Stomach smooth muscle (tissue), 2 donors: Measurements from ENCODE around the gene ZNF217.
"Not testable (repeated sequence)": the region's sequence is repeated elsewhere in the genome, so short reads cannot be mapped to it uniquely, and the experiment has no call there.

Experiments used
- H3K27ac ChIP-seq: one replicate; pipeline ENCODE4 v1.7.0; 2013; ENCODE audit warnings: mild to moderate bottlenecking, low read length, inconsistent platforms
- H3K27me3 ChIP-seq, 2 donors: one replicate each; pipeline ENCODE4 v1.7.0; 2013; ENCODE audit warnings: low read length in 2 of 2; ENCODE audit not compliant: insufficient read depth in 2 of 2, control insufficient read depth in 1 of 2
- H3K36me3 ChIP-seq, 2 donors: one replicate each; pipeline ENCODE4 v1.7.0; 2013; ENCODE audit warnings: low read length in 2 of 2; ENCODE audit not compliant: control insufficient read depth in 2 of 2, insufficient read depth in 2 of 2
- H3K4me1 ChIP-seq: one replicate; pipeline ENCODE4 v1.7.0; 2013; ENCODE audit warnings: low read length; ENCODE audit not compliant: control insufficient read depth, insufficient read depth
- H3K4me3 ChIP-seq, 2 donors: one replicate each; pipeline ENCODE4 v1.7.0; 2013; ENCODE audit warnings: low read length in 2 of 2
- H3K9ac ChIP-seq, 2 donors: one replicate each; pipeline ENCODE4 v1.7.0; 2013; ENCODE audit warnings: low read length in 2 of 2, mild to moderate bottlenecking in 1 of 2
- H3K9me3 ChIP-seq, 2 donors: one replicate each; pipeline ENCODE4 v1.7.0; 2013; ENCODE audit warnings: low read length in 2 of 2; ENCODE audit not compliant: control insufficient read depth in 2 of 2
- donor health status: healthy.
- donor health status: Pancreatic carcinoma.

Gene ZNF217

DNA sequence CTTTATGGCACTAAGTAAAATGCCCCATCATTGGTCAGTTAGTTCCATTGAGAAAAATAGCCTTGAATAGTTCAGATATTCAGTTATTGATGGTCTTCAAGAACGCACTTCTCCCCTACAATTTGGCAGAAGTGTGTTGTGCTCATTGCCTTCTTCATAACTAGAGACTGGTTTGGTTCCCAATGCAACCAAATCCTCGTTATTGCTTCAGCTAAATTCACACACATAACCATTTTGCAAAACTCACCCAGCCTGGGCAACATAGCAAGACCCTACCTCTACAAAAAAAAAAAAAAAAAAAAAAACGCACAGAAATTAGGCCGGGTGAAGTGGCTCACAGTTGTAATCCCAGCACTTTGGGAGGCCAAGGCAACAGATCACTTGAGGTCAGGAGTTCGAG is 32.1 kb downstream of the ZNF217 start:
- H3K9ac ChIP-seq, result no peak overlapping the region
- H3K27ac ChIP-seq, result no peak overlapping the region
- no peak overlapping the region for H3K4me3 ChIP-seq
- H3K36me3 ChIP-seq, result no peaks in the 10 kb centered on the region
- no peaks in the 10 kb centered on the region for H3K27me3 ChIP-seq
- H3K4me1 ChIP-seq, result no peaks in the 10 kb centered on the region
- no peaks in the 10 kb centered on the region for H3K9me3 ChIP-seq

DNA sequence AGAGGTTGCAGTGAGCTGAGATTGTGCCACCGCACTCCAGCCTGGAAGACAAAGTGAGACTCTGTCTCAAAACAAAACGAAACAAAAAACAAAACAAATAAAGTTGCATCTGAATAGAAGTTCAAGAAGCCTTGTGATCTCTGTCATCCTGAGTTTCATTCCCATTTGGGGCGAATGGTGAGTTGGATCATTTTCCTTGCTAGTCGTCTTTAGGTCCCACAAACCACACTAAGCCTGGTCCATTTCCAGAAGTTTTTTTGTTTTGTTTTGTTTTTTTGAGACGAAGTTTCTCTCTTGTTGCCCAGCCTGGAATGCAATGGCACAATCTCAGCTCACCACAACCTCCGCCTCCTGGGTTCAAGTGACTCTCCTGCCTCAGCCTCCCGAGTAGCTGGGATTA is 33.8 kb downstream of the ZNF217 start:
- no peak overlapping the region for H3K4me3 ChIP-seq
- H3K27me3 ChIP-seq, result no peaks in the 10 kb centered on the region
- no peaks in the 10 kb centered on the region for H3K36me3 ChIP-seq
- no peaks in the 10 kb centered on the region for H3K9me3 ChIP-seq
- no peak overlapping the region for H3K27ac ChIP-seq
- no peak overlapping the region for H3K9ac ChIP-seq
- no peaks in the 10 kb centered on the region for H3K4me1 ChIP-seq

DNA sequence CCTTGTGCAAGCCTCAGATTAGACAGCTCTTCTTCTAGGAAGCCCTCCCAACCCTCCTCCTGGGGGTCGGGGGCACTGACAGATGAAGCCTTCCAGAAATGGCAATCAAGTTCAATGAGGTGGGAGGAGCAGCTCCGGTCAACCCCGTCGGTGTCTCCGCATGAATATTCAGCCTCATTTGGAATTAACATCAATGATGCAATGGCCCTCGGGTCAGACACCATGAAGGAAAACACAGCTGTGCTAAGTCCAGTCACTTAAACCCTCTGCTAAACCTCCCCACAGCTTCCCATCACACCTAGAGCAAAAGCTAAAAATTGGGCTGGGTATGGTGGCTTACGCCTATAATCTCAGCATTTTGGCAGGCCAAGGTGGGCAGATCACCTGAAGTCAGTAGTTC is 36.5 kb downstream of the ZNF217 start:
- Histone ChIP-seq H3K9me3 (no peaks in the 10 kb centered on the region), H3K9ac (no peak overlapping the region), H3K4me1 (no peaks in the 10 kb centered on the region), H3K27ac (no peak overlapping the region), H3K36me3 (no peaks in the 10 kb centered on the region), H3K27me3 (no peaks in the 10 kb centered on the region), H3K4me3 (no peak overlapping the region)

DNA sequence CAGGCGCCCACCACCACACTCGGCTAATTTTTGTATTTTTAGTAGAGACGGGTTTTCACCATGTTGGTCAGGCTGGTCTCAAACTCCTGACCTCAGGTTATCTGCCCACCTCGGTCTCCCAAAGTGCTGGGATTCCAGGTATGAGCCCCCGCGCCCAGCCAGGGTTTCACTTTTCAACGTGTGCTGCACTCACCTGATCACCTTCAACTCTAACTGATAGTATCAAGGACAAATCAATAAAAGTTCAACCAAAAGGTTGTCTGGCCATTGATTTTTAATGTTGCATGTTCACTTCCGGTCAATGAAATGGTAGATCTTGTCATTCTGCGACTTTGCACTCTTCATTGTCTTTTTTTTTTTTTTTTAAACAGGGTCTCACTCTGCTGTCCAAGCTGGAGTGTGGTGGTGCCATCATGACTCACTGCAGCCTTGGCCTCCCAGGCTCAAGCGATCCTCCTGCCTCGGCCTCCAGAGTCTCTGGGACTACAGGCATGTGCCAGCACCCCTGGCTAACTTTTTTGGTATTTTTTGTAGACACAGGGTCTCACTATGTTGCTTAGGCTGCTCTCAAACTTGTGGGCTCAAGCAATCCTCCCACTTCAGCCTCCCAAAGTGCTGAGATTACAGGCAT is 37.3 kb downstream of the ZNF217 start:
- Histone ChIP-seq H3K9me3 (no peaks in the 10 kb centered on the region), H3K36me3 (no peaks in the 10 kb centered on the region), H3K9ac (no peak overlapping the region), H3K27me3 (no peaks in the 10 kb centered on the region), H3K27ac (no peak overlapping the region), H3K4me1 (no peaks in the 10 kb centered on the region), H3K4me3 (no peak overlapping the region)

DNA sequence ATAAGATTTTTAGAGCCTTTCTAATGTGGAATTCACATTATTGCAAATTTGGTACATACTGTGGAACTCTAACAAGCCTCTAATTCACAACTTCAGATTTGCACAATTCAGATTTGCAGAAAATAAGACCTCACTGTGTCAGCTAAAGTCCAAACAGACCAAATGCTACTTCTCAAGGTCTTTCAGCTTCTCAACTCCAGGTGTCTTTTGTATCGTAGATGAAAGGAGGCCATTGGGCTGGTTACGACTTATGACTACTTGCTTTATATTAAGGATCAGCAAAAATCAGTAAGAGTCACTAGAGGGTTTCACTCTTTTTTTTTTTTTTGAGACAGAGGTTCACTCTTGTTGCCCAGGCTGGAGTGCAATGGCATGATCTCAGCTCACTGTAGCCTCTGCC is 37.8 kb downstream of the ZNF217 start:
- no peak overlapping the region for H3K4me3 ChIP-seq
- no peak overlapping the region for H3K27ac ChIP-seq
- no peaks in the 10 kb centered on the region for H3K9me3 ChIP-seq
- H3K4me1 ChIP-seq, result no peaks in the 10 kb centered on the region
- H3K9ac ChIP-seq, result no peak overlapping the region
- no peaks in the 10 kb centered on the region for H3K36me3 ChIP-seq
- no peaks in the 10 kb centered on the region for H3K27me3 ChIP-seq

DNA sequence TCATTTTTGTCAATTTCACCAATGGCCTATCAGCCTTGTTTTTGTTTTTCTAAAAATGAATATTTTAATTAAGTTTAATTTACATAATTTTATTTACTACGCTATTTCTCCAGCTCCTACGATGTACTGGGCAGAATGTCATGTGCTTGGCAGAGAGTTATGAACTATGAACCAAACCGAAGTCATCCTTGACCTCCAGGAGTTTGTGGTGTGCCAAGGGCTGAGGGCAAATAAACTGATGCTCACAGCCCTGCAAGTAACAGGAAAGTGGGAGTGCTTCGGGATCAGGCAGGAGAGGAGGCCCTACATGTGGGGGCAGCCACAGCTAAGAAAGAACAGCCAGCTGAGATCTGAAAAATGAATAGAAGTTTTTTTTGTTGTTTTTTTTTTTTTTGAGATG is 38.6 kb downstream of the ZNF217 start:
- H3K9ac ChIP-seq, result no peak overlapping the region
- H3K9me3 ChIP-seq, result no peaks in the 10 kb centered on the region
- no peaks in the 10 kb centered on the region for H3K27me3 ChIP-seq
- H3K4me1 ChIP-seq, result no peaks in the 10 kb centered on the region
- H3K4me3 ChIP-seq, result no peak overlapping the region
- H3K27ac ChIP-seq, result no peak overlapping the region
- no peaks in the 10 kb centered on the region for H3K36me3 ChIP-seq

DNA sequence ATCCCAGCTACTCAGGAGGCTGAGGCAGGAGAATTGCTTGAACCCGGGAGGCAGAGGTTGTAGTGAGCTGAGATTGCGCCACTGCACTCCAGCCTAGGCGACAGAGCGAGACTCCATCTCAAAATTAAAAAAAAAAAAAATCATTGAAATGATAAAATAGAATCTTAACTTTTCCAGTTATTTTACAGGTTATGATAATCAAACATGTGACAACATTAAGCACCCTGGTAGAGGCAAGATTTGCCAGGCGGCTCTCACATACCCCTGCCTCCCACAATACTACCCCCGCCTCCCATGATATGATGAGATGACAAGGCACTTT is 41.1 kb downstream of the ZNF217 start:
- H3K27ac ChIP-seq, H3K27me3 ChIP-seq: not testable (repeated sequence)

DNA sequence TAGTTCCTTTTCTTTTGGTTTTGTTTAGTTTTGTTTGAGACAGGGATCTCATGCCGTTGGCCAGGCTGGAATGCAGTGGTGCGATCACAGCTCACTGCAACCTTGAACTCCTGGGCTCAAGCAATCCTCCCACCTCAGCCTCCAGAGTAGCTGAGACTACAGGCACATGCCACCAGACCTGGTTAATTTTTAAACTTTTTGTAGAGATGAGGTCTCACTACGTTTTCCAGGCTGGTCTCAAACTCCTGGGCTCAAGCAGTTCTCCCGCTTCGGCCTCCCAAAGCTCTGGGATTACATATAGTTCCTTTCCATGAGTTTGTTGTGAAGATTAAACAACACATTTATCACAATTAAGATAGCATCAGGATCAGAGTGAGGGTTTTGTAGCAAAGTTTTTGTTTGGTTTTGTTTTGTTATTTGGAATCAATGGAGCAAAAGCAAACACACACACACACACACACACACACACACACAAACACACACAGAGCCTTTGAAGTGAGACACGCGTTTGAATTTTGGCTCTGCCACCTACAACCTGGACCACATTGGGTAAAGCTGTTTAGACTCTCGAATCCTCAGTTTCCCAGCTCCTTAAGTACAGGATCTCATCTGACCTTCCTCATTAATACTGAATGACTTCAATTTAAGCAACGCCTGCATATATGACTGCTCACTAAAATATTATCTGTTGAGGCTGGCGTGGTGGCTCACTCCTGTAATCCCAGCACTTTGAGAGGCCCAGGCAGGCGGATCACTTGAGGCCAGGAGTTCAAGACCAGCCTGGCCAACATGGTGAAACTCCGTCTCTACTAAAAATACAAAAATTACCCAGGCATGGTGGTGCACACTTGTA is 41.7 kb downstream of the ZNF217 start:
- H3K36me3 ChIP-seq, H3K4me1 ChIP-seq, H3K9me3 ChIP-seq, H3K27ac ChIP-seq, H3K9ac ChIP-seq, H3K27me3 ChIP-seq, H3K4me3 ChIP-seq: not testable (repeated sequence)

More for the DNA sequence above, 41.1 kb downstream of the ZNF217 start:
- H3K36me3 ChIP-seq, H3K4me3 ChIP-seq, H3K9me3 ChIP-seq, H3K4me1 ChIP-seq, H3K9ac ChIP-seq: not testable (repeated sequence)

DNA sequence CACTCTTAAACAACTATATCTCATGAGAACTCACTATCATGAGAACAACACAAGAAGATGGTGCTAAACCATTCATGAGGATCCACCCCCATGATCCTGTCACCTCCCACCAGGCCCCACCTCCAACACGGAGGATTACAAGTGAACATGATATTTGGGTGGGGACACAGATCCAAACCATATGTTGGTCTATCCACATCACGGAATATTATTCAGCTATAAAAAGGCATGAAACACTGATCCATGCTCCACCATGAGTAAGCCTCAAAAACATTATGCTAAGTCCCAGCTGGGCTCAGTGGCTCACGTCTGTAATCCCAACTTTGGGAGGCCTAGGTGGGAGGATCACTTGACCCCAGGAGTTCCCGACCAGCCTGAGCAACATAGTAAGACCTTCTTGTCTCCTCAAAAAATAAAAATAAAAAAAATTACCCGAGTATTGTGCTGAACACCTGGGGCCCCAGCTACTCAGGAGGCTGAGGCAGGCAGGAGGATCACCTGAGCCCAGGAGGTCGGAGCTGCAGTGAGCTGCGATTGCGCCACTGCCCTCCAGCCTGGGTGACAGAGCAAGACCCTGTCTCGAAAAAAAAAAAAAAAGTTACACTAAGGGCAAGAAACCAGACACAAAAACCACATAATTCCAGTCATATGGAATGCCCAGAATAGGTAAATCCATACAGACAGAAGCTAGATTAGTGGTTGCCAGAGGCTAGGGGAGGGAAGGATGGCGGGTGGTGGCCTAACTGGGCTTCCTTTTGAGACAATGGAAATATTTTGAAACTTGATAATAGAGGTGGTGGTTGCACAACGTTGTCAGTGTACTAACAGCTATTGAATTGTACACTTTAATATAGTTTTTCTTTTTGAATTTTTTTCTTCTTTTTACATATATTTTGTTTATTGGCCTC is 43.1 kb downstream of the ZNF217 start:
- H3K27me3 ChIP-seq, result no peaks in the 10 kb centered on the region
- no peak overlapping the region for H3K27ac ChIP-seq
- no peak overlapping the region for H3K9ac ChIP-seq
- H3K4me1 ChIP-seq, result peaks cover 10% of the 10 kb centered on the region
- H3K36me3 ChIP-seq, result no peaks in the 10 kb centered on the region
- no peak overlapping the region for H3K4me3 ChIP-seq
- H3K9me3 ChIP-seq, result no peaks in the 10 kb centered on the region

DNA sequence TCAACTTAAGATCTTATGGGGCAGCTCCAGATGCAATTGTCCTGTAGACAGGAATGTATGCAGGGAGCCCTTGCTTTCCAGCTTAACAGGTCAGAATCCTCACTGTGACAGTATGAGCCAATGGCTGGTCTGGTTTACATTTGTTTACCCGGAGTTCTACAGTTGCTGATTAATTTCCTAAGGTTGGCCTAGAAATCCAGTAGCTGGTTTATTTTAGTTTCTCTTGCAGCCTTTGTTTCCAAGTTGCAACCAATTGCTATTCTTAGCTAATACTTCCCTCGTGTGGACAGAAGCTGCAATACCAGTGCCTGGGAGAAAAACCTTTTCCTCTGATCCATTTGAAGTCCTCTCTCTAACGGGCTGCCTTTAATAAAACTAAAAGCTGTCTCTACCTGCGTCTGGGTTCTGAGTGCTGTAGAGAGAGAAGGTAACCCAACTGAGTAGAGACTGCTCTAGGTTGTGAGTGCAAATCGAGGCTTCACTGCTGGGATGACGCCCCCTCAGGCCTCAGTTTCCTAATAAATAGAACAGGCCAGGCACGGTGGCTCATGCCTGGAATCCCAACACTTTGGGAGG is 45.9 kb downstream of the ZNF217 start:
- Histone ChIP-seq H3K4me3 (peak overlapping the region in 1 of 2 donors; percentile 17), H3K4me1 (peaks cover 10% of the 10 kb centered on the region), H3K9me3 (peaks cover 0 to 3% of the 10 kb centered on the region in 2 donors), H3K9ac (no peak overlapping the region), H3K27ac (no peak overlapping the region), H3K36me3 (no peaks in the 10 kb centered on the region), H3K27me3 (no peaks in the 10 kb centered on the region)
